ENCODE results near the gene CABP1.
A peak's percentile ranks its signal among the peaks of the same experiment; 100 is the strongest.
"Not testable (repeated sequence)": the region's sequence is repeated elsewhere in the genome, so short reads cannot be mapped to it uniquely, and the experiment has no call there.

CABP1 gene

GRCh38 chr12:120639771-120640721 lies at the start of gene CABP1:
TSS of gene CABP1 (plus strand) at chr12:120640626. CDS start at chr12:120640686, 60 bp downstream.
- no peak for DNase-seq

DNA sequence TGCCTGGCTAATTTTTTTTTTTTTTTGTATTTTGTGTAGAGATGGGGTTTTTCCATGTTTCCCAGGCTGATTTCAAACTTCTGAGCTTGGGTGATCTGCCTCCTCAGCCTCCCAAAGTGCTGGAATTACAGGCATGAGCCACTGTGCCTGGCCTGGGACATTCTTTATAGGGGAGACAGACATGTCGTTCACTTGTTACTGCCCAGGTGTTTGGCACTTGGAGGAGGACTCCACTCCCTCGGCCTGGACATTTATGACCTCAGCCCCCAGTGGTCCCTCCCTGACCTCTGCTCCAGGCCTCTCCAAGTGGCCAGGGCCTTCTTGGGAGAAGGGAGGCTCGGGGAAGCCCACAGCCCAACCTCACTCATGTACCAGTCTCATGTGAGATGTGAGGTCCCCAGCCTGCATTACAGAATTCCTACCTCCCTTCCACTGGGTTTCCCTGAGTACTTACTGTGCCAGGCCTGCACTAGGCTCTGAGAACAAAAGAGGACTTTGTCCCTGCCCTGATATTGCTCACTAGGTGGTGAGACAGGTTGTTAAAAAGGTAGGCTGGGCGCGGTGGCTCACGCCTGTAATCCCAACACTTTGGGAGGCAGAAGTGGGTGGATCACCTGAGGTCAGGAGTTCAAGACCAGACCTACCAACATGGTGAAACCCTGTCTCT lies 49.6 kb upstream of the CABP1 start:
- DNase-seq = no peak

GRCh38 chr12:120592121-120593049 lies 48.0 kb upstream of the CABP1 start:
- no peak for DNase-seq

GRCh38 chr12:120596901-120597300 lies 43.5 kb upstream of the CABP1 start:
- DNase-seq = no peak

DNA sequence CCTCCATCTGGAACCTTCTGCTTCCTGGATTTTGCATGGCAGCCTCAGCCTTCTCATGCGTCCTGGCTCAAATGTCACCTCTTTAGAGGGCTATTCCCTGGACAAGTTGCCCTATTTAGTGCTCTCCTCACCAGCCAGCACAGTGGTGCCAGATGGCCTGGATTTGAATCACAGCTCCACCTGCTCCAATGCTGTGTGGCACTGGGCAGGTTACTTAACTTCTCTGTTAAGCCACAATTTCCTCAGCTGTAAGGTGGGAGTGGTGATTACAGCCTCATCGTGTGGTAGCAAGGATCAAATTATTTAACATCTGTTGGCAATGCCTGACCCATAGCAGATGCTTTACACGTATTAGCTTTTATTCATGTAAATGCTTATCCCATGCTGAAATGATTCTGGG lies 42.6 kb upstream of the CABP1 start:
- no peak for DNase-seq

GRCh38 chr12:120598674-120599463 lies 41.6 kb upstream of the CABP1 start:
- DNase-seq = no peak

DNA sequence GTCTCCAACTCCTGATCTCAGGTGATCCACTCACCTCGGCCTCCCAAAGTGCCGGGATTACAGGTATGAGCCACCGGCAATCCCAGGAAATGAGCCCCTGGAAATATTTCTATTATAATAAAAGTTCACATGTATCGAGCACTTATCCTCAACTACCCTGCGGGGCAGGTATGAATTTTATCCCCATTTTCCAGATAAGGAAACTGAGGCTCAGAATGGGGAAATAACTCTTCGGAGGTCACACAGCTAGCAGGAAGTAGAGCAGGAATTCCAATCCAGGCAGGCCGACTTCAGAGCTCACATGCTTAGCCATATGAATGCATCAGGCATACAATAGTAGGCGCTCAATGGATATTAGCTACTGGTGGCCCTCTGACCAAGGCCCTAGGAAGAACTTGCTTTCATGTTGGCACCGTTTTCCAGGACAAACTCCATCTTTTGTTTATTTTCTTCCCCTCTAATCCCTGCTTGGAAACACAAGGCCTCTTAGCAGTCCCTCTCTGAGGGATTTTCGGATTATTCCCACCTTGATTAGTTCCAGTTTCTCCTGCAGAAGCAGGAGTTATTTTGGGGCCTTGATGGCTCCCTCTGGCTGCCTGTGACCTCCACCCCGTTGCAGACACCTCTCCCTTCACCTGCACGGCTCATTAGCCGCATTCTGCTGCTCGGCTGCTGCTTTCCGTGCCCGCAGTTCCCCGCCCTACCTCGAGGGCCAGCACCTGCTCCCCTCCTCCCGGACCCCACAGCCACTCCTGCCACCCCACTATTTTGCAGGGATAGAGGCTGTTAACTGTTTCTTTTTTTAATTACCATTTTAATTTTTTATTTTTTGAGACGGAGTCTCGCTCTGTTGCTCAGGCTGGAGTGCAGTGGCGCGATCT lies 40.5 kb upstream of the CABP1 start:
- no peak for DNase-seq

DNA sequence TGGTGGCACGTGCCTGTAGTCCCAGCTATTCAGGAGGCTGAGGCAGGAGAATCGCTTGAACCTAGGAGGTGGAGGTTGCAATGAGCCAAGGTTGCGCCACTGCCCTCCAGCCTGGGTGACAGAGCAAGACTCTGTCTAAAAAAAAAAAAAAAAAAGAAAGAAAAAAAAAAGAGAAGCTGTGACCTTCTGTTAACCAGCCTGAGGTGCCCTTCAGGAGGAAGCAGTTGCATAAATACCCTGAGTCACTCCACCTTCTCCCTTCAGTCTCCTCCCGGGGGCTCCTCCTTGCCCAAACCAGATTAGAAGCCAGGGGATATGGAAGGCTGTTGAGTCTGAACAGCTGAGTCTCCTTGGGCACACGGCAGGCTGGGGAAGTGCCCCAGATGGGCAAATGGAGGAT lies 38.0 kb upstream of the CABP1 start:
- not testable (repeated sequence) for DNase-seq

DNA sequence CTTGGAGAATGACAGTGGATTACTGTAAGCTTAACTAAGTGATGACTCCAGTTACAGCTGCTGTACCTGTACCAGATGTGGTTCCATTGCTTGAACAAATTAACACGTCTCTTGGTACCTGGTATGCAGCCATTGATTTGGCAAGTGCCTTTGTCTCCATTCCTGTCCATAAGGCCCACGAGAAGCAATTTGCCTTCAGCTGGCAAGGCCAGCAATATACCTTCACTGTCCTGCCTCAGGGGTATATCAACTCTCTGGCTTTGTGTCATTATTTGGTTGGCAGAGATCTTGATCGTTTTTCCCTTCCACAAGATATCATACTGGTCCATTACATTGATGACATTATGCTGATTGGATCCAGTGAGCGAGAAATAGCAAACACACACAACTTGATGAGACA lies 29.9 kb upstream of the CABP1 start:
- DNase-seq = no peak

DNA sequence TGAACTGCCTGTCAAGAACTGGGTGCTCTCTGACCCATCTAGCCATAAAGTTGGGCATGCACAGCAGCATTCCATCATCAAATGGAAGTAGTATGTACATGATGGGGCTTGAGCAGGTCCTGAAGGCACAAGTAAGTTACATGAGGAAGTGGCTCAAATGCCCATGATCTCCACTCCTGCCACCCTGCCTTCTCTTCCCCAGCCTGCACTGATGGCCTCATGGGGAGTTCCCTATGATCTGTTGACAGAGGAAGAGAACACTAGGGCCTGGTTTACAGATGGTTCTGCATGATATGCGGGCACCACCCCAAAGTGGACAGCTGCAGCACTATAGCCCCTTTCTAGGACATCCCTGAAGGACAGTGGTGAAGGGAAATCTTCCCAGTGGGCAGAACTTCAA lies 28.9 kb upstream of the CABP1 start:
- not testable (repeated sequence) for DNase-seq

GRCh38 chr12:120614848-120615247 lies 25.6 kb upstream of the CABP1 start:
- DNase-seq = no peak

DNA sequence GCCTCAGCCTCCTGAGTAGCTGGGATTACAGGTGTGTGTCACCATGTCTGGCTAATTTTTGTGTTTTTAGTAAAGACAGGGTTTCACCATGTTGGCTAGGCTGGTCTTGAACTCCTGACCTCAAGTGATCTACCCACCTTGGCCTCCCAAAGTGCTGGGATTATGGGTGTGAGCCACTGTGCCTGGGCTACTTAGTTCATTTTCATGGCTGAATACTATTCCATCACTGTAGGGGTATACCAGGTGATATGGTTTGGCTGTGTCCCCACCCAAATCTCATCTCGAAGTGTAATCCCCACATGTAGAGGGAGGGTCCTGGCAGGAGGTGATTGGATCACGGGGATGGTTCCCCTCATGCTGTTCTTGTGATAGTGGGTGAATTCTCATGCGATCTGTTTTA lies 23.2 kb upstream of the CABP1 start:
- DNase-seq = not testable (repeated sequence)

- DNase-seq = not testable (repeated sequence)
Measured at GRCh38 chr12:120617767-120618166, 22.7 kb upstream of the CABP1 start.

- no peak for DNase-seq
Measured at GRCh38 chr12:120618954-120619615, 21.3 kb upstream of the CABP1 start.

DNA sequence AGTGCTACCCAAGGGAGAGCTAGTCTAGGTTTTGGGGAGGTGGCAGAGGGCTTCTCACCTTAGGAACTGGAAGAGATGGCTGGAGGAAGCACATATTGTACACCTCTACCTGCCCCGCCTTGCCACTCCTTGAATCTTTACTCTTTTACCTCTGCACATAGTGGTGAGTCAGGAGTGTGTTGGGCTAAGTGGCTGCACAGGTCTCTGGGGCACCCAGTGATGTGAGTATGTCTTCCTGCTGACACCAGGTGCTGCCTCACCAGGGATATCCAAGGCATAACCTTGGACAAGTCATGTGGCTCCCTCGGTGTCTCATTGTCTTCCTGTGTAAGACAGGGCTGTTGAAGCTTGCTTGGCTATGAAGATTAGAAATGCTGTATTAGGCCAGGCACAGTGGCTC lies 19.8 kb upstream of the CABP1 start:
- no peak for DNase-seq

GRCh38 chr12:120625557-120626419 lies 14.6 kb upstream of the CABP1 start:
- DNase-seq = no peak

GRCh38 chr12:120628919-120629318 lies 11.5 kb upstream of the CABP1 start:
- DNase-seq = no peak

DNA sequence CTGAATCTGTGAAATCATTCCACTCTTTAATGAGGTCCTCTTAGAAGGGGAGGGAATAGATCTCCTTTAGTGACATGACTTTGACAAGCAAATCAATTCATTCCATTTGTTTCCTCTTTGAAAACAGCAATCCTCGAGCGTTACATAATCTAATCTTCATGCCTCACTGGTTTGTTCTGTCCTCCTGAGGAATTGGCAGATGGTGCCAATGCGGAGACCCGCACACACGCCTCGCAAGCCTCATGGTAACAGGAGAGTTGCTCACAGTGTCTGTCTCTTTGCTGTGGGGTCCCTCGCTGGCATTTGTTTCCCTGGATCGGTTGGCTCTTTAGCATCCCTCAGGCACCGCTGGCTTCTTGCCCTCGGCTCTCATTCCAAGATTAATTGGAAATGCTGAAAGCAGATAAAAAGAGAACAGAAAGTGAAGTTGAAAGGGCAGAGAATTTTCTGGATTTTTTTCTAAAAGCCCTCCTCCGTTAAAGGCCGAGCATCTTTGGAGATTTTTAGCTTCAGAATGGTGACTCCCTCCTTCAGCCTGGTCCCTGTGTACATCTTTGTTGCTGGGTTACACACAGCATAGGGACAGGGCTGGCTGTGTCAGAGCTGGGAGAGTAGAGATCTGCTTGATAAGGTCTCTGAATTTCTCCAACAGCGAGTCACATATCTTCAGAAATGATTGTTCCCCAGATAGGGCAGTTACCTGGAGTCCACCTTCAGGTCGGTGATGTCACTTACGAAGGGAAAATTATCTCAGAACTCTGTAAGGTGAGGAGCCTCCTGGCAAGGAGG lies 10.1 kb upstream of the CABP1 start:
- DNase-seq = peak; percentile 45

GRCh38 chr12:120631097-120631496 lies 9.3 kb upstream of the CABP1 start:
- DNase-seq = no peak

Measured in midbrain (tissue), 1 donor.